Activated gamma-delta T cell (primary cell): Measurements from ENCODE around the gene HSPH1.
A peak's percentile ranks its signal among the peaks of the same experiment; 100 is the strongest.

ENCODE experiments used
- DNase-seq: peaks from one replicate; lab custom pipeline; 2025; lab: John Stamatoyannopoulos, UW
- total RNA-seq, 2 donors: gene quantifications; one replicate each; lab custom pipeline; 2026; lab: John Stamatoyannopoulos, UW

Gene HSPH1
- 87.3 to 92.1 reads per million in 2 donors for total RNA-seq

GRCh38 chr13:31161557-31162150, at the start of gene HSPH1:
Gene HSPH1, minus strand, starts transcription at chr13:31161904. Its CDS starts 322 bp downstream, at chr13:31161582.
- DNase-seq = peak; percentile 96

GRCh38 chr13:31209841-31210210, 48.1 kb upstream of the HSPH1 start:
- no peak for DNase-seq

GRCh38 chr13:31209172-31209840, 47.6 kb upstream of the HSPH1 start:
- DNase-seq = no peak

GRCh38 chr13:31208559-31209122, 46.9 kb upstream of the HSPH1 start:
- DNase-seq = no peak

- DNase-seq = no peak
Measured at GRCh38 chr13:31207661-31208552, 46.2 kb upstream of the HSPH1 start.

GRCh38 chr13:31204592-31204991, 42.9 kb upstream of the HSPH1 start:
- no peak for DNase-seq

GRCh38 chr13:31201341-31202031, 39.8 kb upstream of the HSPH1 start:
- no peak for DNase-seq

- peak; percentile 48 for DNase-seq
Measured at GRCh38 chr13:31200637-31200971, 38.9 kb upstream of the HSPH1 start.

GRCh38 chr13:31199849-31200636, 38.3 kb upstream of the HSPH1 start, which contains the start of gene B3GLCT:
Gene B3GLCT, plus strand, starts transcription at chr13:31199975. Its CDS starts 110 bp downstream, at chr13:31200085.
- peak; percentile 68 for DNase-seq

GRCh38 chr13:31199527-31199848, 37.8 kb upstream of the HSPH1 start:
- DNase-seq = no peak

GRCh38 chr13:31198519-31198918, 36.8 kb upstream of the HSPH1 start:
- DNase-seq = no peak

- DNase-seq = no peak
Measured at GRCh38 chr13:31196992-31197391, 35.3 kb upstream of the HSPH1 start.

GRCh38 chr13:31195616-31196015, 33.9 kb upstream of the HSPH1 start:
- no peak for DNase-seq

- DNase-seq = no peak
Measured at GRCh38 chr13:31192306-31192705, 30.6 kb upstream of the HSPH1 start.

GRCh38 chr13:31191748-31192147, 30.0 kb upstream of the HSPH1 start:
- DNase-seq = no peak

GRCh38 chr13:31184981-31185645, 23.4 kb upstream of the HSPH1 start:
- no peak for DNase-seq

GRCh38 chr13:31184451-31184850, 22.7 kb upstream of the HSPH1 start:
- no peak for DNase-seq

- DNase-seq = no peak
Measured at GRCh38 chr13:31182987-31183386, 21.3 kb upstream of the HSPH1 start.

- no peak for DNase-seq
Measured at GRCh38 chr13:31179754-31180153, 18.1 kb upstream of the HSPH1 start.

- DNase-seq = no peak
Measured at GRCh38 chr13:31179241-31179640, 17.5 kb upstream of the HSPH1 start.
